Colonic mucosa (tissue), 4 donors: Measurements from ENCODE around the gene R3HDM1. TPM values are rescaled to one million over a fixed set of nuclear protein-coding genes. Genes with fewer than 3 reads are reported as not detected.

Experiments
- DNase-seq: peaks from one replicate; pipeline ENCODE4 v3.0.0-alpha.2; 2020
- H3K27ac ChIP-seq: fragments of 200-600 bp; one replicate; pipeline ENCODE4 v1.8.0; 2021
- H3K27me3 ChIP-seq: fragments of 200-600 bp; one replicate; pipeline ENCODE4 v1.8.0; 2021
- H3K36me3 ChIP-seq: fragments of 200-600 bp; one replicate; pipeline ENCODE4 v1.8.0; 2021
- H3K4me1 ChIP-seq: fragments of 200-600 bp; one replicate; pipeline ENCODE4 v1.8.0; 2021; ENCODE audit warnings: mild to moderate bottlenecking
- H3K4me3 ChIP-seq: fragments of 200-600 bp; one replicate; pipeline ENCODE4 v1.8.0; 2021
- H3K9ac ChIP-seq, 2 donors: one replicate each; pipeline ENCODE4 v1.7.0; 2013; ENCODE audit warnings: control low read depth in 2 of 2, low read depth in 2 of 2, low read length in 2 of 2
- H3K9me3 ChIP-seq: fragments of 200-600 bp; one replicate; pipeline ENCODE4 v1.8.0; 2021
- CTCF ChIP-seq: fragments of 200-600 bp; IDR thresholded peaks from one replicate; pipeline ENCODE4 v1.8.0; 2022; ENCODE audit warnings: antibody characterized with exemption, mild to moderate bottlenecking
- intact Hi-C: fragments of 100-400 bp; cut with DNase I; formaldehyde crosslinking; loops from one replicate; pipeline ENCODE4 v1.14.1; 2022
- total RNA-seq, 2 donors: library from RNA; stranded (reverse); fragmentation: NEBNext Ultra II Directional in 1 of 2; extraction: Animal tissue kit (Norgen Biotek cat#: 25700) in 1 of 2; gene quantifications; one replicate each; pipeline ENCODE4 v1.2.1, GENCODE V29; 2021
- donor health status: healthy.
- donor health status: DM: no; HTN: no; CAD: no.
- donor health status: DM: no; HTN: no; CAD: no.

R3HDM1 gene
- total RNA-seq, 2 donors from 2014 or later = 22.7 to 34.2 TPM

DNA sequence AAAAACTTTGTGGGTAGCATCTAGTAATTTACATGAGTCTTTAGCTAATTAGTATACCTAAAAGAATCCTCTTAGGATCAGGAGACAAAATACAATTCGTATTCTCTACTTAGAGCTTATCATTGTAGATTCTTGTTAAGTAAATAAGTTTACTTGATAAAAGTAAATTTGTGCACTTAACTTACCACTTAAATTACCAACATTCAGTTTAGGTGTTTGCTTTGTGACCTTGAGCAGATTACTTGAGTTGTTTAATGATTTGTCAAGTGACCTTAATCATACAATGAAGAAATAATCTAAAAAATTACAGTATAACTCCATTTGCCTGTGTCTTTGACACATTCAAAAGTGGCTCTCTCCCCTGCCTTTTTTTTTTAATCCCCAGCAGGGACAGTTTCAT, 143.2 kb downstream of the R3HDM1 start:
- Histone ChIP-seq H3K36me3 (no peaks in the 10 kb centered on the region), H3K9ac (no peak overlapping the region), H3K4me3 (no peak overlapping the region), H3K4me1 (no peaks in the 10 kb centered on the region), H3K27me3 (no peaks in the 10 kb centered on the region), H3K9me3 (no peaks in the 10 kb centered on the region), H3K27ac (no peak overlapping the region)
- TF ChIP-seq CTCF = no peak
- intact Hi-C loops = no loop called here
- DNase-seq = no peak

- Histone ChIP-seq H3K9ac (no peak overlapping the region), H3K27ac (no peak overlapping the region), H3K36me3 (no peaks in the 10 kb centered on the region), H3K4me1 (no peaks in the 10 kb centered on the region), H3K9me3 (no peaks in the 10 kb centered on the region), H3K4me3 (no peak overlapping the region), H3K27me3 (no peaks in the 10 kb centered on the region)
- intact Hi-C loops = no loop called here
- TF ChIP-seq CTCF = no peak
- DNase-seq = no peak
Measured at GRCh38 chr2:135676031-135676430, 144.7 kb downstream of the R3HDM1 start.

DNA sequence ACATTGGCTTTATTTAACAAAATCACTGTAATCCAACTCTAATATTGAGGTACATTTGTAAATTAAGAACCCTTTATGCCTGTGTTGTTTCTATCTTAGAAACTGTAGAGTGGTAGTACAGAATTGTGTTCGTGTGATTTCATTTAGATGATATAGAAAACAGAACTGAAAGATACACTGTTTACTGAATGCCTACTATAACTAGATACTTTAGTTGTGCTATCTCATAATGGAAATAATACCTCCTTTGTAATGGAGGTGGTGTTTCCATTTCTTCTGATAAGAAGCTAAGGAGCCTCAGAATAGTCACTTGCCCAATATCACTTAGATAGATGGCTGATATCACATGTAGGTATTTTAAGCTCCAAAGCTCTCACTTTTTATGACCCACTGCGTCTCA, 147.8 kb downstream of the R3HDM1 start:
- Histone ChIP-seq H3K27me3 (no peaks in the 10 kb centered on the region), H3K36me3 (no peaks in the 10 kb centered on the region), H3K4me1 (no peaks in the 10 kb centered on the region), H3K27ac (no peak overlapping the region), H3K9me3 (no peaks in the 10 kb centered on the region), H3K9ac (no peak overlapping the region), H3K4me3 (no peak overlapping the region)
- TF ChIP-seq CTCF = no peak
- intact Hi-C loops = no loop called here
- no peak for DNase-seq

GRCh38 chr2:135685361-135685760, 154.1 kb downstream of the R3HDM1 start:
- H3K4me3 ChIP-seq = no peak overlapping the region
- H3K9ac ChIP-seq = no peak overlapping the region
- TF ChIP-seq CTCF = no peak
- no peak for DNase-seq
- intact Hi-C loops = no loop called here
- H3K4me1 ChIP-seq = no peaks in the 10 kb centered on the region
- no peak overlapping the region for H3K27ac ChIP-seq
- H3K36me3 ChIP-seq = no peaks in the 10 kb centered on the region
- no peaks in the 10 kb centered on the region for H3K27me3 ChIP-seq
- no peaks in the 10 kb centered on the region for H3K9me3 ChIP-seq

- intact Hi-C loops = no loop called here
- Histone ChIP-seq H3K27ac (no peak overlapping the region), H3K36me3 (no peaks in the 10 kb centered on the region), H3K4me3 (no peak overlapping the region), H3K9ac (no peak overlapping the region), H3K27me3 (no peaks in the 10 kb centered on the region), H3K9me3 (no peaks in the 10 kb centered on the region), H3K4me1 (no peaks in the 10 kb centered on the region)
- DNase-seq = no peak
- no peak for TF ChIP-seq CTCF
Measured at GRCh38 chr2:135688978-135689377, 157.7 kb downstream of the R3HDM1 start.

GRCh38 chr2:135689679-135690078, 158.4 kb downstream of the R3HDM1 start:
- no peaks in the 10 kb centered on the region for H3K9me3 ChIP-seq
- no peak for DNase-seq
- intact Hi-C loops = no loop called here
- H3K4me3 ChIP-seq = no peak overlapping the region
- H3K36me3 ChIP-seq = no peaks in the 10 kb centered on the region
- H3K9ac ChIP-seq = no peak overlapping the region
- TF ChIP-seq CTCF = no peak
- no peaks in the 10 kb centered on the region for H3K4me1 ChIP-seq
- H3K27ac ChIP-seq = no peak overlapping the region
- no peaks in the 10 kb centered on the region for H3K27me3 ChIP-seq
